T47D (cell line): ENCODE measurements around the gene RAC2.

Source experiments
- DNase-seq, 2 experiments: peaks; one replicate each; pipeline versions ENCODE4 v3.0.0 to v3.0.0-alpha.2; 2011 to 2012; ENCODE audit warnings: low read depth in 1 of 2, low spot score in 1 of 2
- JUND ChIP-seq: IDR thresholded peaks from 2 replicates; pipeline ENCODE4 v1.6.1; 2012; ENCODE audit warnings: low read depth
- in situ Hi-C: cut with HindIII; loops from 2 replicates; pipeline ENCODE4 v1.10.0; 2016; ENCODE audit warnings: low sequenced_read_pairs, low pct_unique_long_range_greater_than_20kb

Gene RAC2

DNA sequence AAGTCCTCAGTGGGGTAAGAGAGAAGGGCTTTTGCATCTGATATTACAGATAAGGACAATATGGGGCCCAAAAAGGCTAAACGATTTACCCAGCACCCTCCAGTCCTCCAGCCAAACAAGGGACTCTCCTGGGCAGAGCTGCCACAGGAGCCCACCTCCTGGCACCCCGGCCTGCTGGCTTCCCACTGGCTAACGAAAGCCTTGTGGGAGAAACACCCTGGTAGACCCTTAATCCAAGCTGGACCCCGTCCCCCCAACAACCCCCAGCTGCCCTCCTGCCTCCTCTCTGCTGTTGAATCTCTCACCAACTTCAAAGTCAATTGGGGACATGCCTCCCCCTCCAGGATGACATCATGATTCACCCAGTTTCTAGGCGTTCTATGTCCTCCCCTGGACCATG is 66.8 kb downstream of the RAC2 start:
- in situ Hi-C loops, result no loop called here
- no peak for DNase-seq
- TF ChIP-seq JUND, result no peak

DNA sequence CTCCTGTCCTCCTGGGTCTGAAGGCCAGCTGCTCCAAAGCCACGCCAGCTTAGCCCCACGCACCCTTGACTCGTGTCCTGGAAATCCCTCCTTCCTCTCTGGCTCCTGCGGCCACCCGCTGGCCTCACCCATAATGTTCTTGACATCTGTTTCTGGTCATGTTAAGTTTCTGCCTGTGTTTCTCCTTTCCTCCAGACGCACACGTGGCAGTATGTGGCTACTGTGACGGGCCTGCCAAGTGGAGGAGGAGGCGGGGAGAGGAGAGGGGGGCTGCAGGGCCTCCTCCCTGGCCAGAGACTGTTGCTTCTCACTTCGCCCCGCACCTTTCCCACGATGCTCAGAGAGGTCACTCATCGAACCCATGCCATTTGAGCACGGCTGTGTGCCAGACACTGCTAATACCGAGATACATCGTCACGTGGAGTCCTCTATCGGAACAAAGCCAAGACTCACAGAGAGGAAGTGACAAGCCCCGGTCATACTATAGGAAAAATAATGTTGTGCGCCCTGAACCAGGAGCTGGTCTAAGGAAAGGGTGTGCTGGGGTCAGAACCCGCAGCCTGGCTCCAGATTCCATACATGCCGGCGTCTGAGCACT is 67.5 kb downstream of the RAC2 start:
- DNase-seq, result no peak
- no peak for TF ChIP-seq JUND
- in situ Hi-C loops, result no loop called here

DNA sequence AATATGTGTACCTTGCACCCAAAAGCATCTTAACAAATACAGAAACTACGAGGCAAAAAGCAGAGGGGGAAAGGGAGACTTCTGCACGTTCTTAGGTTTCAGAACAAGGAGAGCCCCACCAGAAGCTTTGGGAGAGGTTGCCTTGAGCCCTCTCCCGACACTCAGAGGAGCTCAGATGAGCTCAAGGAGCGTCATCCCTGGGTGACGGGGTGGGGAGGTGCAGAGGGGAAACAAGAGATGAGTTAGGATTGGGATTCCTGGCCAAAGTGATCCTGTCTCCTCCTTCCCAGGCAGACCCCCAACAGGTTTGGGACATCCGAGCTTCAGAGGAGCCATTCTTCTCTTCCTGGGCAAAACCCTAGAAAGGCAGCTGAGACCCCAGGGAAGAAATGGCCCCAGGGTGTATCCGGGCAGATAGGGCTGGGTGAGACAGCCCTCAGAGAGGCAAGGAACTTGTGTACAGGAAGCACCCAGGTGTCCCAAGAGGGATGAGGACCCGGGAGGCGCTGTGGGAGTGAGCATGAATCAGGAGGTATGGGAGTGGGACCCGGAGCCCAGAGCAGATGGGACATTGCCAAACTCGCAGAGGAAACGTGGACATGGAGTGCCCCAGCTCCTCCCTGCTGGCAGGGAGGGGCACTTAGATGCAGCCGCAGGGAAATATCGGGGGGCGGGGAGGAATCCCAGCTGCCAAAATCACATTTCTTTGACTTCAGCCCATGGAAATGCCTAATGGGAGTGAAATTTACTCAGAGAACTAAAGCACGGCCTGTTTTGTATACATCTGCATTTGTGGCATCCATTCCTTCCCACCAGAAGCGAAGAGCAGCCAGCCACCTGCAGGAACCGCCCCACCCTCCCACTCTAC is 68.4 kb downstream of the RAC2 start:
- DNase-seq, result no peak
- in situ Hi-C loops, result no loop called here
- TF ChIP-seq JUND, result no peak
